ENCODE data around the gene MGARP. TPM values are rescaled to one million over a fixed set of nuclear protein-coding genes. Genes with fewer than 3 reads are reported as not detected.
"Not testable (repeated sequence)": the region's sequence is repeated elsewhere in the genome, so short reads cannot be mapped to it uniquely, and the experiment has no call there.

The MGARP gene
- polyA plus RNA-seq, 1 of the 3 experiments (the other 2 are of a cell fraction): 22.9 TPM

GRCh38 chr4:139256349-139256748 lies 23.7 kb downstream of the MGARP start (continued):
- TF ChIP-seq USF2 (IDR thresholded peaks at IDR 0.05; ENCODE audit: borderline replicate concordance, low read depth, low read length) (no peak), ELF1 (IDR thresholded peaks at IDR 0.05) (no peak), FOSL2 (IDR thresholded peaks at IDR 0.05; ENCODE audit: borderline replicate concordance, low read depth) (no peak), REST (IDR thresholded peaks at IDR 0.05; ENCODE audit: low read depth, low read length) (no peak), USF1 (IDR thresholded peaks at IDR 0.05; ENCODE audit: borderline replicate concordance, low read depth) (no peak), ZBTB33 (IDR thresholded peaks at IDR 0.05; ENCODE audit: borderline replicate concordance, low read depth) (no peak)

GRCh38 chr4:139255581-139255980 lies 24.4 kb downstream of the MGARP start:
- POLR2A ChIA-PET: not testable (repeated sequence)
- H3F3A ChIP-seq (replicated peaks; ENCODE audit: insufficient read depth): peaks cover 11% of the 10 kb centered on the region

More at GRCh38 chr4:139255581-139255980, 24.4 kb downstream of the MGARP start:
- peaks cover 4 to 13% of the 10 kb centered on the region in 2 experiments; a peak in 3 of 4 replicates for H3K4me1 ChIP-seq (ENCODE audit: control insufficient read depth in 1 of 2, insufficient read depth in 2 of 2, low read depth in 1 of 2, low read length in 1 of 2)
- not testable (repeated sequence) for H3K9ac ChIP-seq; H4K20me1 ChIP-seq (ENCODE audit: insufficient read depth); H2AFZ ChIP-seq (ENCODE audit: low read depth); H3K79me2 ChIP-seq (ENCODE audit: insufficient read depth); H3K9me2 ChIP-seq; DNase-seq; H3K4me2 ChIP-seq; H3K27ac ChIP-seq (ENCODE audit: low read depth in 2 of 2, low read length in 1 of 2); H3K9me3 ChIP-seq; H3K4me3 ChIP-seq (ENCODE audit: low read depth in 2 of 2, low read length in 1 of 2); H3K36me3 ChIP-seq (replicated peaks in 1 of 2; ENCODE audit: control insufficient read depth in 1 of 2, insufficient read depth in 2 of 2, low read length in 1 of 2); H3K27me3 ChIP-seq (ENCODE audit: insufficient read depth)
- 89% methylated on average over 6 of the region's 6 CpGs for WGBS (ENCODE audit: low lambda C conversion rate)
- CTCF ChIA-PET: interaction anchor here (1.1 to 2.9 kb wide), 2 partner anchors 40 to 65 kb away, joined by 3 to 11 read pairs; no protein-coding TSS in a partner anchor
